Measurements from ENCODE around the gene TRIM5. TPM values are rescaled to one million over a fixed set of nuclear protein-coding genes. Genes with fewer than 3 reads are reported as not detected.

Gene TRIM5, protein sequence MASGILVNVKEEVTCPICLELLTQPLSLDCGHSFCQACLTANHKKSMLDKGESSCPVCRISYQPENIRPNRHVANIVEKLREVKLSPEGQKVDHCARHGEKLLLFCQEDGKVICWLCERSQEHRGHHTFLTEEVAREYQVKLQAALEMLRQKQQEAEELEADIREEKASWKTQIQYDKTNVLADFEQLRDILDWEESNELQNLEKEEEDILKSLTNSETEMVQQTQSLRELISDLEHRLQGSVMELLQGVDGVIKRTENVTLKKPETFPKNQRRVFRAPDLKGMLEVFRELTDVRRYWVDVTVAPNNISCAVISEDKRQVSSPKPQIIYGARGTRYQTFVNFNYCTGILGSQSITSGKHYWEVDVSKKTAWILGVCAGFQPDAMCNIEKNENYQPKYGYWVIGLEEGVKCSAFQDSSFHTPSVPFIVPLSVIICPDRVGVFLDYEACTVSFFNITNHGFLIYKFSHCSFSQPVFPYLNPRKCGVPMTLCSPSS
- total RNA-seq: 28.7 and 41.6 TPM in 2 replicates

DNA sequence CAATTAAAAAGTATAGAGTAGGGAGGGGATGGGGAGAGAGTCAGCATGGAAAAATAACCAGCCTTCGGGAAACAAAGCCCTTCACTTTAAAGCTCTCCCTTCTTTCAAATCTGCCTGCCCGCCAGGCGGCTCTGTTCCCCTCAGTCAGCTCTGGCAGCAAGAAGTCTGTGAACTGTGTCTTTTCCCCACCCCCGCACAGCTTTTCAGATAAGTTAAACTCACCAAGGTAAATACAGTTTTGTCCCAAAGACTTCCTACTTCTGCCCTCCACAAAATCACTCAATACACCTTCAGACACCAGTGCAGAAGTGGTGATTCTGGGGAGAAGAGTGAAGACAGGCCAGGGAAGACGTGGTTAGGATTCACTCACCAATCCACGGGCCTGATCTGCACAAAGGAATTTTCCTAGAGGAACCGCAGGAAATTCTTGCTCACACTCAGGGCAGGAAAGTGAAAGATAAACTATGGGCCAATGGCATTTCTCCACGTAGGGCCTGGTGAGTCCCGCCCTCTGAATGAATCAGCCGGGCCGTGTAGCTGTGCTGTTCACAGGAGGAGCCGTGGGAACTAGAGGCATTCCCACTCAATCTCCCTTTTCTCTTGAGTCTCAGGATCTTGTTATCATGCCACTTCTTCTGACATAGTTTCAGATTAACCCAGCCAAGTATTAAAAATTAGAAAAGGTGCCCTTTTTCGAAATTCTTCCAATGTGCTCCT lies at the start of gene TRIM5:
TSS of gene TRIM5 (minus strand) at position 429 of the 717 bp plus-strand sequence. CDS start 4,897 bp downstream, outside the sequence.

DNA sequence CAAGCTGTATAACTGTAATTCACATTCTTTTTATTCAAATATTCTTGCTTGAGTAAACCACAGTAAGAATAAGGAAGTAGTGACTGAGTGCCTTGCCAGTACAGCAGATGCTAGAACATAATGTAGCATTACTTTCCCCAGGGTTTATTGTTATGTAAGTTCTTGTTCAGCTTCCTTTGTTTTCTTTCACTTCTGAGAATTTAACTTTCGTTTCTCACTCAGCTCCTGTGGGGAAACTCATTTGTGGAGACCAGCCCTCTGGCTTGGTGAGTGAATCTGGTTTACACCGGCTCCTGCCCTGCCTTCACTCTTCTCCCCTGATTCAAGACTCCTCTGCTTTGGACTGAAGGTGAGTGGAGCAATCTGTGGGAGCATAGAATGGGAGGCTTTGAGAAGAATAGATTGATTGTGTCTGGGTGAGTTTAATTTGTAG lies 4.7 kb upstream of the TRIM5 start, which contains the start of gene TRIM22:
TSS of gene TRIM22 (plus strand) at position 240 of the 433 bp plus-strand sequence. CDS start 6,443 bp downstream, outside the sequence.

DNA sequence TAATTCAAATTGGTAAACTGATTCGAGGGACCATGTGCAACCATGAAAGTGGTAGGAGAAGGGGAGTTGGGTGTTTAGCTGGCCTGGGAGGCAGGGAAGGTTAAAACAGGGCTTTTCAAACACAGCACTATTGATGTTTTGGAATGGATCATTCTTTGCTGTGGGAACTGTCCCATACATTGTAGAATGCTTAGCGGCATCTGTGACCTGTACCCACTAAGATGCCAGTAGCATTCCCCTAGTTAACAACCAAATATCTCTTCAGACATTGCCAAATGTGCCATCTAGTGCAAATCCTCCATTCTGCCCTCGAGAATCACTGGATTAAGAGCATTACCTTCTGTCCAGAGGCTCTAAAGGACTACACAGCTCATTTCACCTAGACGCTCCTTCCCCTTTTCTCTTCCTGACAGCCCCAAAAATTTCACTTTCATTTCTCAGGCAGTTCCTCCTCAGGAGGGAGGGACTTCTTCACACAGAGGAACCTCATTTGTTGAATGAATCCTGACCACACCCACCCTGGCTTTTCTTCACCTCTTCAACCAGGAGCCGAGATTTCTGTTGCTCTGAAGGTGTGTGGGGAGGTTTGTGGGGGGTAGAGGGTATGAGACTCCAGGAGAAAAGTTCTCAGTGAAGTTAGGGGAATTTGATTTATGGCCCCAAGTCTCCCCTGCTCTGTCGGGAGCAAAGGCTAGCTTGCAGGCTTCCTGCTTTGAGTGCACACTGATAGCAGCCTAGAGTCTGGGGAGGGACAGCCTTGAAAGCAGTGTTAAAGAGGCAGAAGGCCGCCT lies 60.2 kb downstream of the TRIM5 start, which contains the start of gene TRIM34:
TSS of gene TRIM34 (plus strand) at position 513 of the 791 bp plus-strand sequence. CDS start 7,331 bp downstream, outside the sequence.

Other genes with a start within 250 kb of the TRIM5 start
- gene OR51I1, start 243.6 kb downstream of the TRIM5 start, total RNA-seq: not detected in 2 replicates
- gene OR51I2, start 235.8 kb downstream of the TRIM5 start, total RNA-seq: not detected in 2 replicates
- not detected in 2 replicates for gene OR52D1, start 196.4 kb downstream of the TRIM5 start, total RNA-seq
- 0.10 and 0.26 TPM in 2 replicates for gene UBQLN3, start 175.1 kb downstream of the TRIM5 start, total RNA-seq
- 0.23 and 0.33 TPM in 2 replicates for gene UBQLNL, start 168.4 kb downstream of the TRIM5 start, total RNA-seq
- 0.91 and 0.99 TPM in 2 replicates for gene OR52H1, start 136.5 kb downstream of the TRIM5 start, total RNA-seq
- not detected in 2 replicates for gene OR52B6, start 104.2 kb downstream of the TRIM5 start, total RNA-seq
- gene TRIM6, start 88.4 kb downstream of the TRIM5 start, total RNA-seq: 3.0 and 5.1 TPM in 2 replicates
- 7.8 and 14.9 TPM in 2 replicates for gene TRIM34, start 60.1 kb downstream of the TRIM5 start, total RNA-seq
- gene TRIM22, start 4.7 kb upstream of the TRIM5 start, total RNA-seq: 111 and 122 TPM in 2 replicates
- gene OR56B1, start 51.4 kb upstream of the TRIM5 start, total RNA-seq: not detected in 2 replicates
- gene OR52N4, start 69.2 kb upstream of the TRIM5 start, total RNA-seq: not detected in 2 replicates
- not detected in 2 replicates for gene OR52N5, start 98.3 kb upstream of the TRIM5 start, total RNA-seq
- not detected in 2 replicates for gene OR52N1, start 106.2 kb upstream of the TRIM5 start, total RNA-seq
- not detected in 2 replicates for gene OR52N2, start 123.8 kb upstream of the TRIM5 start, total RNA-seq
- gene OR52E6, start 156.8 kb upstream of the TRIM5 start, total RNA-seq: not detected in 2 replicates
- gene OR52E8, start 172.6 kb upstream of the TRIM5 start, total RNA-seq: 0.13 TPM in 1 of 2 replicates, not detected in the other
- gene OR52E4, start 195.6 kb upstream of the TRIM5 start, total RNA-seq: not detected in 2 replicates
- not detected in 2 replicates for gene OR52E5, start 208.1 kb upstream of the TRIM5 start, total RNA-seq